ENCODE data around the gene FAM3D.

The FAM3D gene

DNA sequence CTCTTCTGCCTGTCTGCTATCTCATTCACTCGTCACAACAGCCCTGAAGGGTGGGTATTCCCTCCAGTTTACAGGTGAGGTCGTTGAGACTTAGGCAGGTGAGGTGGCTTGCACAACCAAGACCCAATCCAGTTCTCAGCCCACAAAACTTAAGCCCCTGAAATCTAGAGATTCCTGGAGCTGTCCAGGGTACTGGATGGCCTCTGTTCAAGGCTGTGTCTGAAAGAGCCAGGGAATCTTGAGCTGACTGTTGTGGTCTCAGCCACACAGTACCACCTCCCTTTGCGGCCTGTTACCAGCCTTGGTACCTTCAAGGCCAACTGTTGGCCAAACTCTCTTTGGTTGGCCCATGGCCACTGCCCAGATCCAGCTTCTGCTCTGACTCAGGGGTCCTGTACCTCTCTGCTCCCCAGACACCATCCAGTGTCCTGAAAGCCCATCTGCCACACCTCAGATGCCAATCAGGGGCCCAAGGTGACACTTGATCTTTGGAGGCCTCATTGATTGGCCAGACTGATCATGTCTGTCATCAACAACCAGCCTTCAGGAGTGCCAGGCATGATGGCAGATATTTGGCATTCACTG, 78.5 kb downstream of the FAM3D start:
- DNase-seq, result no peak

DNA sequence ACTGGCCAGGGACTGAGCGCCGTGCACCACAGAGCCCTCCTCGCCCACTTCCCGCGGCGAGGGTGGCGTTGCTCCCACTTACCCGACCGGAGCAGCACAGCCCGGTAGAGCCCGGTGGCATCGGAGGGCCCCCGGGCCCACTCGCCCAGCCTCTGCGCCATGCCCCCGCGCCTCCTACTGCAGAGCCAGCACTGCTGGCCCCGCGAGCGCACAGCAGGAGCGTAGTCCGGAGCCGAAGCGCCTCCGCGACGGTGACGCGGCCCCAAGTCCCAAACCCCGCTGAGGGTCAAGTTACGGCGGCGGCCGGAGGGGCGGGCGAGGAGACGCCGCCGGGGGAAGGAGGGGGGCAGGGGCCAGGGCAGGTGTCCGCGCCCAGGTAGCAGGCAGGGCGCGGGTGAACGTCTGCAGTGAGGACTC, 79.8 kb downstream of the FAM3D start:
- no peak for DNase-seq

DNA sequence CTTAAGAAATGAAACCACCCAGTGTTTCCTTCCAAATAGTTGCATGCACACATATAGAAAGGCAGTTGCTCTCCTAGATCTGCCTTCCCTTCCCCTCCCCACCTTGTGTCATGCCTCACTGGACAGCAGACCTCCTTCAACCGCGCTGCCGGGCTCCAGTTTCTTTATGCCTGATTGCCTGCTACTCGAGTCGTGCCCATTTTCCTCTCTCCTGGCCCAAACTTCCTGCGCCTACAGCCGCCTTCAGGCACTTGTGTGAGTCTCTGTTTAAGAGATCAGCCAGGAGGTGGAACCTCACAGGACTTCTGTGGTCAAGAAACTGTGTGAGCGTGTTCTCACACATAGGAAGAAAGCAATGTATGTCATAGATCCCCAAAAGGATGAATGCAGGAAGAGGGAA, 80.6 kb downstream of the FAM3D start:
- no peak for DNase-seq

DNA sequence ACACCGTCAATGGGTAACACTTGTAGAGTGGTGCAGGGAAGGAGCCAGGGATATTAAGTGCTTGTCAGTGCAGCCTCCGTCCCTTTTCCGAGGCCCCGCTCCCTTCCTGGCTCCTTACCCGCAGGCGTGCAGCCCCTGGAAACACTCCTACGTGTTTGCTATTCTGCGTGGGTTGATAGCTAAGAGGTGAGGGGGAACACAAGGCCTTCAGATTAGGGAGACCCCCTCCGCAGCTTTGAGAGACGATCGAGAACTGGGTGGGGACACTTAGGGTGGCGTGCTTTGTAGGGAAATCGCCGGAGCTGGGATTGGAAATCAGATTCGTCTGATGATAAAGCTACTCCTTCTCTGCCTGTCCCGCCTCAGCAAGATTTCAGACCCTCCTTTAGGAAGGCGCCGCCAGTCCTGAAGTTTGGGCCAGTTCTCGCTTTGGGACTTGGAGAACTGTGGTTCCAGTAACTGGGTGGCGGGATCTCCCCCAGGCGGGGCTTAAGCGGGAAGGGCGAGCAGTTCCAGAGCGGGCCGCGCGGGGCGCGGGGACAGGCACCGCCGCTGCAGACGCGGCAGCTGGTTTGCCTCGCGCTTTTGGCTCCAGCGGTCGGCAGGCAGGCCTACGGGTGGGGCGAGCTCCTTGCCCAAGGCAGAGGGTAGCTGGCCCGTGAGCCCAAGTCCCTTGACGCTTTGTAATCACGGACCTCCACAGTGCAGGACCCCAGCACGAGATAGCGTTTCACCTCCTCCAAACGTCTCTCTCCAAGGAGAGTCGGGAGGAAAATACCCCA, 81.4 kb downstream of the FAM3D start:
- peak; percentile 21 for DNase-seq

DNA sequence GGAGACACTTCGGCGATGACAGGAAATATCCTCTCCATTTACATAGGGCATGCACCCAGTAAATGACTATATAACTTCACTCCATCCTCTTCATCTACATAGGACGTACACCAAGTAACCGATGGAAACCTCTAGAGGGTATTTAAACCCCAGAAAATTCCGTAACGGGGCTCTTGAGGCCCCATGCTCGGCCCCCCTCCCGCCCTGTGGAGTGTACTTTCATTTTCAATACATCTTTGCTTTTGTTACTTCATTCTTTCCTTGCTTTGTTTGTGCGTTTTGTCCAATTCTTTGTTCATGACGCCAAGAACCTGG, 81.9 kb downstream of the FAM3D start:
- no peak for DNase-seq
